Measurements from ENCODE around the gene VWA2. TPM values are rescaled to one million over a fixed set of nuclear protein-coding genes. Genes with fewer than 3 reads are reported as not detected.

Gene VWA2
- total RNA-seq, 1 experiment from 2014 or later, result 1.6 TPM

DNA sequence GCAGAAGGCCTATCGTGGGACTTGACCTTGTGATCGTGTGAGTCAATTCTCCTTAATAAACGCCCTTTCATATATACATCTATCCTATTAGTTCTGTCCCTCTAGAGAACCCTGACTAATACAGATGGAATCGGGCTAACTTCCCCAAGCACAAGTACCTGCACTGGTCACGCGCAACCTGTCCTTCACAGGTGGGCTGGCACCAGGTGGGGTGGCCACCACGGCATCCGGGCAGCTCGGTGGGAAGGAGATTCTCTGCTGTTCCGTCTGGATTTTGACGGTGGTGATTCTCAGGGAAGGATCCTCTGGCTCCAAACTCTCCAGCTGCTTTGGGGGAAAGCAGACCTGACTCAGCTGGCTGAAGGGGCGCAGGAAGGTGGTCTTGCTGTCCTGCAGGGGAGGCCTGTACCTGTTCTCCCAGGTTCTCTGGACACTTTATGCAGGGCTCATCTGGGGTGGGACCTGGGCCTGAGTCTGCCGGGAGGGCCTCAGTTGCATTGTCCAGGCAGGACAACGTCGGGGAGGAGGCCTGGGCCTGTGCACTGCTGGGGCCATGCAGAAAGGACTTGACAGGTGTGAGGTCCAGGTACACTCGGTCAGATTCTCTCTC is 61.1 kb downstream of the VWA2 start:
- H2AFZ ChIP-seq (ENCODE audit: low read length), result no peak overlapping the region
- H3K27me3 ChIP-seq (ENCODE audit: insufficient read depth, low read length), result no peaks in the 10 kb centered on the region
- TF ChIP-seq, protein P1, sequence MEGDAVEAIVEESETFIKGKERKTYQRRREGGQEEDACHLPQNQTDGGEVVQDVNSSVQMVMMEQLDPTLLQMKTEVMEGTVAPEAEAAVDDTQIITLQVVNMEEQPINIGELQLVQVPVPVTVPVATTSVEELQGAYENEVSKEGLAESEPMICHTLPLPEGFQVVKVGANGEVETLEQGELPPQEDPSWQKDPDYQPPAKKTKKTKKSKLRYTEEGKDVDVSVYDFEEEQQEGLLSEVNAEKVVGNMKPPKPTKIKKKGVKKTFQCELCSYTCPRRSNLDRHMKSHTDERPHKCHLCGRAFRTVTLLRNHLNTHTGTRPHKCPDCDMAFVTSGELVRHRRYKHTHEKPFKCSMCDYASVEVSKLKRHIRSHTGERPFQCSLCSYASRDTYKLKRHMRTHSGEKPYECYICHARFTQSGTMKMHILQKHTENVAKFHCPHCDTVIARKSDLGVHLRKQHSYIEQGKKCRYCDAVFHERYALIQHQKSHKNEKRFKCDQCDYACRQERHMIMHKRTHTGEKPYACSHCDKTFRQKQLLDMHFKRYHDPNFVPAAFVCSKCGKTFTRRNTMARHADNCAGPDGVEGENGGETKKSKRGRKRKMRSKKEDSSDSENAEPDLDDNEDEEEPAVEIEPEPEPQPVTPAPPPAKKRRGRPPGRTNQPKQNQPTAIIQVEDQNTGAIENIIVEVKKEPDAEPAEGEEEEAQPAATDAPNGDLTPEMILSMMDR (conservative IDR thresholded peaks at IDR 0.05), result no peak
- WGBS (ENCODE audit: extremely low coverage, insufficient read length, low lambda C conversion rate), result no CpG with 5 or more reads among the region's 16 CpGs
- H4K8ac ChIP-seq (replicated peaks; ENCODE audit: insufficient read length, low read depth, low read length), result no peak overlapping the region
- no peak overlapping the region for H3K14ac ChIP-seq (ENCODE audit: insufficient read depth, low read length)
- no peak overlapping the region for H3K27ac ChIP-seq (ENCODE audit: insufficient read length, low read depth, low read length)
- peaks cover 7% of the 10 kb centered on the region for H3K9me3 ChIP-seq (ENCODE audit: control insufficient read depth, low read depth, low read length)
- H3K23me2 ChIP-seq (ENCODE audit: insufficient read length, low read depth, low read length, poor library complexity, severe bottlenecking), result peaks cover 5% of the 10 kb centered on the region
- no peak overlapping the region for H2BK15ac ChIP-seq (ENCODE audit: low read depth, low read length)
- no peak overlapping the region for H4K5ac ChIP-seq (ENCODE audit: insufficient read length, low read depth, low read length)
- H3K4me1 ChIP-seq (ENCODE audit: insufficient read depth, low read length), result no peaks in the 10 kb centered on the region
- no peak overlapping the region for H2BK20ac ChIP-seq (ENCODE audit: low read depth, low read length, poor library complexity, severe bottlenecking)
- no peak overlapping the region for H3K18ac ChIP-seq (ENCODE audit: insufficient read length, low read depth, low read length)
- no peak overlapping the region for H2BK12ac ChIP-seq (ENCODE audit: insufficient read length, low read depth, low read length)
- no peak overlapping the region for H3K56ac ChIP-seq (ENCODE audit: insufficient read length, low read depth, low read length)
- peaks cover 10 to 11% of the 10 kb centered on the region in 2 experiments; a peak in 4 of 5 replicates for H3K9me3 Mint-ChIP-seq
- H2BK120ac ChIP-seq (ENCODE audit: low read depth, low read length, poor library complexity, severe bottlenecking), result no peak overlapping the region
- H3K23ac ChIP-seq (ENCODE audit: insufficient read length, low read depth, low read length), result no peak overlapping the region
- no peaks in the 10 kb centered on the region for H4K20me1 ChIP-seq (ENCODE audit: control insufficient read depth, insufficient read depth, insufficient read length)
- H3K4ac ChIP-seq (ENCODE audit: low read depth, low read length), result no peak overlapping the region
- H2BK5ac ChIP-seq (ENCODE audit: insufficient read length, low read length), result no peak overlapping the region
- peaks cover 8% of the 10 kb centered on the region in 2 experiments for H3K4me1 Mint-ChIP-seq
- peaks cover 13 to 22% (median 14%) of the 10 kb centered on the region in 3 experiments; a peak in 6 of 7 replicates for H3K36me3 Mint-ChIP-seq (ENCODE audit: insufficient read depth in 1 of 3, low read depth in 3 of 3)
- no peak for DNase-seq
- H3K9ac ChIP-seq (ENCODE audit: extremely low read depth, insufficient read length, low read length), result no peak overlapping the region
- H3K27me3 Mint-ChIP-seq (ENCODE audit: low read depth), result no peaks in the 10 kb centered on the region; the same call in 1 of the 2 replicates
- no peak overlapping the region for H2AK5ac ChIP-seq (ENCODE audit: insufficient read length, low read length)
- H3K79me1 ChIP-seq (ENCODE audit: insufficient read depth, low read depth, low read length, poor library complexity, severe bottlenecking), result no peaks in the 10 kb centered on the region
- H3K27ac Mint-ChIP-seq, result no peak overlapping the region
- H3K4me3 Mint-ChIP-seq, result no peak overlapping the region
- H3T11ph ChIP-seq (ENCODE audit: low read length), result no peak overlapping the region
- no peak overlapping the region for H4K91ac ChIP-seq (ENCODE audit: insufficient read length, low read depth, low read length)
- H3K79me2 ChIP-seq (ENCODE audit: insufficient read depth, low read length), result no peaks in the 10 kb centered on the region
- H3K4me2 ChIP-seq (ENCODE audit: insufficient read depth, insufficient read length, low read length), result no peak overlapping the region
